ENCODE results near the gene HIRIP3. TPM values are rescaled to one million over a fixed set of nuclear protein-coding genes. Genes with fewer than 3 reads are reported as not detected.

The HIRIP3 gene
- total RNA-seq, 4 donors from 2014 or later = 25.6 to 31.4 (median 28.2) TPM

DNA sequence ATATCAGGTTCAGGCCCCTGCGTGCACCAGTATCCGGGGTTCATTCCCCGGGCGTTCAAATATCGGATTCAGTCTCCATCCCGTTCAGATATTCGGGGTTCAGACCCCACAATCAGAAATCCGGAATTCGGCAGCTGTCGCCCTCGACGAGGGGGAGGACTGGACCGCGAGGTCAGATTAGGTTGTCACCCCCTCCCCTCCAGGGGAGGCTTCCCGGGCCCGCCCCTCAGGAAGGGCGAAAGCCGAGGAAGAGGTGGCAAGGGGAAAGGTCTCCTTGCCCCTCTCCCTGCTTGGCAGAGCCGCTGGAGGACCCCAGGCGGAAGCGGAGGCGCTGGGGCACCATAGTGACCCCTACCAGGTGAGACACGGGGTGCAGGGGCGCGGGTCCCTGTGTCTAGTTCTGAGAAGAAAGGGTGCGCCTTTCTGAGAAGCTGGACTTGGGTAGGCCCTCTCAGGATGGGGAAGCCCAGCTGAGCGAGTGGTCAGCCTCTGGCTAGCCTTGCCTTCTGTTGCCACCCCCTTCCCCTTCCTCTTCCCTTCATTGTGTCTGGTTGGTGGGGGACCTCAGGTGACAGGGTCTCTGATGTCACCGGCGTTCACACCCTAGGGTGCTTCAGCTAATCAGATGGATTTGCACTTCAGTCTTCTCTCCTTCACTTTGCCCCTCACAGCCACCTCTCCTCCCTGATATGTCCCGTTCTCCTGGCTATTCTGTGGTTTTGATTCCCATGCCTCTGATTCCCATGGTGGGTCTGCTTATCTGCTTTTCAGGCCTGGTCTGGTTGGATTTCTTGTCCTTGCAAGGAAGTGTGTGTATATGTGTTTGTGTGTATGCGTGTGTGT is 20.9 kb downstream of the HIRIP3 start:
- Histone ChIP-seq H3K4me1 (peaks cover 5 to 51% (median 31%) of the 10 kb centered on the region in 3 donors), H3K27me3 (no peaks in the 10 kb centered on the region), H3K36me3 (peaks cover 0 to 49% of the 10 kb centered on the region in 2 donors), H3K27ac (peak overlapping the region; percentile 83 to 94 (median 92)), H3K9me3 (no peaks in the 10 kb centered on the region), H3K4me3 (peak overlapping the region; percentile 83 to 95)
- no peak for ATAC-seq
- WGBS, 2 donors (ENCODE audit: low coverage in 1 of 2) = 0 to 6% methylated on average over 5 to 9 of the region's 31 CpGs
- peak in 1 of 2 donors; percentile 16 for TF ChIP-seq POLR2A (IDR thresholded peaks at IDR 0.05)
- TF ChIP-seq POLR2AphosphoS5 (IDR thresholded peaks at IDR 0.05) = no peak

- Histone ChIP-seq H3K27me3 (no peaks in the 10 kb centered on the region), H3K36me3 (peaks cover 0 to 49% of the 10 kb centered on the region in 2 donors), H3K4me1 (peaks cover 5 to 50% (median 31%) of the 10 kb centered on the region in 3 donors), H3K4me3 (peak within 1 kb of the TSS; percentile 83 to 95), H3K9me3 (no peaks in the 10 kb centered on the region), H3K27ac (peak within 1 kb of the TSS; percentile 83 to 94 (median 92))
- WGBS, 2 donors (ENCODE audit: low coverage in 1 of 2) = 1 to 7% methylated on average over 3 to 15 of the region's 75 CpGs
- peak; percentile 71 to 76 for TF ChIP-seq POLR2A (IDR thresholded peaks at IDR 0.05)
- TF ChIP-seq POLR2AphosphoS5 (IDR thresholded peaks at IDR 0.05) = peak; percentile 83
- no peak for TF ChIP-seq EP300 (IDR thresholded peaks at IDR 0.05)
- TF ChIP-seq, protein P1, sequence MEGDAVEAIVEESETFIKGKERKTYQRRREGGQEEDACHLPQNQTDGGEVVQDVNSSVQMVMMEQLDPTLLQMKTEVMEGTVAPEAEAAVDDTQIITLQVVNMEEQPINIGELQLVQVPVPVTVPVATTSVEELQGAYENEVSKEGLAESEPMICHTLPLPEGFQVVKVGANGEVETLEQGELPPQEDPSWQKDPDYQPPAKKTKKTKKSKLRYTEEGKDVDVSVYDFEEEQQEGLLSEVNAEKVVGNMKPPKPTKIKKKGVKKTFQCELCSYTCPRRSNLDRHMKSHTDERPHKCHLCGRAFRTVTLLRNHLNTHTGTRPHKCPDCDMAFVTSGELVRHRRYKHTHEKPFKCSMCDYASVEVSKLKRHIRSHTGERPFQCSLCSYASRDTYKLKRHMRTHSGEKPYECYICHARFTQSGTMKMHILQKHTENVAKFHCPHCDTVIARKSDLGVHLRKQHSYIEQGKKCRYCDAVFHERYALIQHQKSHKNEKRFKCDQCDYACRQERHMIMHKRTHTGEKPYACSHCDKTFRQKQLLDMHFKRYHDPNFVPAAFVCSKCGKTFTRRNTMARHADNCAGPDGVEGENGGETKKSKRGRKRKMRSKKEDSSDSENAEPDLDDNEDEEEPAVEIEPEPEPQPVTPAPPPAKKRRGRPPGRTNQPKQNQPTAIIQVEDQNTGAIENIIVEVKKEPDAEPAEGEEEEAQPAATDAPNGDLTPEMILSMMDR (IDR thresholded peaks at IDR 0.05) = peak in 1 of 4 experiments; percentile 16
- ATAC-seq = peak; percentile 99
Measured at GRCh38 chr16:29973384-29974246, 21.8 kb downstream of the HIRIP3 start, which contains the start of gene TAOK2. TSS of gene TAOK2 (plus strand) at chr16:29973868. CDS start at chr16:29977773, 3,905 bp downstream.

DNA sequence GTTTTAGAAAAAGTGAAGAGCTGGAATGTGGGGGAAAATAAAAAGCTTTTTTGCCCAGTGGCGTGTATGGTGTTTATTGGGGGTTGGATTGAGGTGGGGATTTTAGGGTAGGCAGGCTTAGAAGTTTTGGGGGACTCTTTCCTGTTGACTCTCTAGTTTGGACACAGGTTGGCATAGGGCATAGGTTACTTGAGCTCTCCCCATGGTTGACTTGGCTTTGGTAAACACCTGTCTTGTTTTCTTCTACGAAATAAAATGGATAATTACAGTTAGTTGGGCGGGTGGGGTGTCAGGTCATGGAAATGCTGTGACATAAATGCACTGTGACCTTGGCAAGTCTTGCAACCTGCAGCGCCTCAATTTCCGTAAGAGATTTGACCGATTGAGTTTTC is 22.4 kb downstream of the HIRIP3 start:
- Histone ChIP-seq H3K27ac (peak overlapping the region in 3 of 4 donors; percentile 92 to 94 (median 92)), H3K4me1 (peaks cover 5 to 44% (median 29%) of the 10 kb centered on the region in 3 donors), H3K9me3 (no peaks in the 10 kb centered on the region), H3K4me3 (peak overlapping the region in 1 of 2 donors; percentile 95), H3K36me3 (peaks cover 0 to 49% of the 10 kb centered on the region in 2 donors), H3K27me3 (no peaks in the 10 kb centered on the region)
- TF ChIP-seq, protein P1 (IDR thresholded peaks at IDR 0.05) = no peak
- TF ChIP-seq POLR2AphosphoS5 (IDR thresholded peaks at IDR 0.05) (no peak), EP300 (IDR thresholded peaks at IDR 0.05) (no peak), POLR2A (IDR thresholded peaks at IDR 0.05) (no peak)
- WGBS, 2 donors (ENCODE audit: low coverage in 1 of 2) = 90% methylated on average over 3 of the region's 6 CpGs
- ATAC-seq = no peak

GRCh38 chr16:29972500-29972899 is 22.9 kb downstream of the HIRIP3 start:
- TF ChIP-seq POLR2AphosphoS5 (IDR thresholded peaks at IDR 0.05) (no peak), POLR2A (IDR thresholded peaks at IDR 0.05) (no peak), EP300 (IDR thresholded peaks at IDR 0.05) (no peak)
- TF ChIP-seq, protein P1 (IDR thresholded peaks at IDR 0.05) = no peak
- Histone ChIP-seq H3K9me3 (no peaks in the 10 kb centered on the region), H3K27me3 (no peaks in the 10 kb centered on the region), H3K4me1 (peaks cover 5 to 39% (median 28%) of the 10 kb centered on the region in 3 donors), H3K36me3 (peaks cover 0 to 49% of the 10 kb centered on the region in 2 donors), H3K27ac (peak overlapping the region in 2 of 4 donors; percentile 92 to 94), H3K4me3 (no peak overlapping the region)
- WGBS, 2 donors (ENCODE audit: low coverage in 1 of 2) = 100% methylated on average over 1 of the region's 1 CpG; no CpG with 5 or more reads in 1 of the 2 donors
- ATAC-seq = no peak

DNA sequence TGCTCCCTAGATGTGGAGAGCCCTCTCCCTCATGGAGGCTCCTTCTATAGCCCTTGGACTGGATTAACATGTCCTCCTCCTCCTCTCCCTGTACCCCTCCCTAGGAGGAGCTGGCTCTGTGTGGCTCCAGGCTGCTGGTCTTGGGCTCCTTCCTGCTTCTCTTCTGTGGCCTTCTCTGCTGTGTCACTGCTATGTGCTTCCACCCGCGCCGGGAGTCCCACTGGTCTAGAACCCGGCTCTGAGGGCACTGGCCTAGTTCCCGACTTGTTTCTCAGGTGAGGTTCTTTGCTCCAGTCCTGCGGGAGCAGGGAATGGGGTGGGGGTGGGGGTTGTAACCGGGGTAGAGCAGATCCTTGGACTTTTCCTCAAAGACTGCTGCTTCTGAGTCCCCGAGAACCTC is 24.1 kb downstream of the HIRIP3 start:
- Histone ChIP-seq H3K4me1 (peaks cover 5 to 27% (median 19%) of the 10 kb centered on the region in 3 donors), H3K9me3 (no peaks in the 10 kb centered on the region), H3K27me3 (no peaks in the 10 kb centered on the region), H3K4me3 (no peak overlapping the region), H3K36me3 (peaks cover 0 to 55% of the 10 kb centered on the region in 2 donors), H3K27ac (no peak overlapping the region)
- no peak for ATAC-seq
- no peak for TF ChIP-seq POLR2AphosphoS5 (IDR thresholded peaks at IDR 0.05)
- TF ChIP-seq, protein P1 (IDR thresholded peaks at IDR 0.05) = no peak
- no peak for TF ChIP-seq POLR2A (IDR thresholded peaks at IDR 0.05)
- TF ChIP-seq EP300 (IDR thresholded peaks at IDR 0.05) = no peak
- WGBS, 2 donors (ENCODE audit: low coverage in 1 of 2) = 68 to 100% methylated on average over 1 to 3 of the region's 8 CpGs
